ENCODE data around the gene PPFIA4.

DNA sequence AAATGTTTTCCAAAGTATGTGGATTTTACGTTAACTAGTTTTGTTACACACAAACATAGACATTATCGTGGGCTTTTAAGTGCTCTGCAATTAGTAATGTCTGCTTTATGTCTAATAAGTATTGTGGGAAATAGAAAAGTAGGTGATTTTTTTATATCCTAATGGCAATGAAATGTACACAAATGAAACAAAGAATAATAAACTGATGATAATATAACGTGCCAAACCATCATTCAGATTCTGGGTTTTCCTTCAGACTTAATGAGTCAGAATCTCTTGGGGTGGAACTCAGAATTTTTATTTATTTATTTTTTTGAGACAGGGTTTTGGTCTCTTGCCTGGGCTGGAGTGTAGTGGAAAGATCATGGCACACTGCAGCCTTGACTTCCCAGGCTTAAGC, 17.1 kb upstream of the PPFIA4 start:
- no peak for TF ChIP-seq EZH2 (IDR thresholded peaks at IDR 0.05; ENCODE audit: borderline replicate concordance, low read depth, low read length, severe bottlenecking)
- TF ChIP-seq, protein P1, sequence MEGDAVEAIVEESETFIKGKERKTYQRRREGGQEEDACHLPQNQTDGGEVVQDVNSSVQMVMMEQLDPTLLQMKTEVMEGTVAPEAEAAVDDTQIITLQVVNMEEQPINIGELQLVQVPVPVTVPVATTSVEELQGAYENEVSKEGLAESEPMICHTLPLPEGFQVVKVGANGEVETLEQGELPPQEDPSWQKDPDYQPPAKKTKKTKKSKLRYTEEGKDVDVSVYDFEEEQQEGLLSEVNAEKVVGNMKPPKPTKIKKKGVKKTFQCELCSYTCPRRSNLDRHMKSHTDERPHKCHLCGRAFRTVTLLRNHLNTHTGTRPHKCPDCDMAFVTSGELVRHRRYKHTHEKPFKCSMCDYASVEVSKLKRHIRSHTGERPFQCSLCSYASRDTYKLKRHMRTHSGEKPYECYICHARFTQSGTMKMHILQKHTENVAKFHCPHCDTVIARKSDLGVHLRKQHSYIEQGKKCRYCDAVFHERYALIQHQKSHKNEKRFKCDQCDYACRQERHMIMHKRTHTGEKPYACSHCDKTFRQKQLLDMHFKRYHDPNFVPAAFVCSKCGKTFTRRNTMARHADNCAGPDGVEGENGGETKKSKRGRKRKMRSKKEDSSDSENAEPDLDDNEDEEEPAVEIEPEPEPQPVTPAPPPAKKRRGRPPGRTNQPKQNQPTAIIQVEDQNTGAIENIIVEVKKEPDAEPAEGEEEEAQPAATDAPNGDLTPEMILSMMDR (IDR thresholded peaks at IDR 0.05; ENCODE audit: borderline replicate concordance, extremely low read depth, low read length, poor library complexity, severe bottlenecking): no peak

Measured in DND-41 (cell line).